ENCODE data around the gene SH3D19. TPM values are rescaled to one million over a fixed set of nuclear protein-coding genes. Genes with fewer than 3 reads are reported as not detected.
A peak's percentile ranks its signal among the peaks of the same experiment; 100 is the strongest.

SH3D19 gene
- total and polyA plus RNA-seq, 2 of the 4 experiments (the other 2 are of a cell fraction), result 14.4 to 27.2 TPM

DNA sequence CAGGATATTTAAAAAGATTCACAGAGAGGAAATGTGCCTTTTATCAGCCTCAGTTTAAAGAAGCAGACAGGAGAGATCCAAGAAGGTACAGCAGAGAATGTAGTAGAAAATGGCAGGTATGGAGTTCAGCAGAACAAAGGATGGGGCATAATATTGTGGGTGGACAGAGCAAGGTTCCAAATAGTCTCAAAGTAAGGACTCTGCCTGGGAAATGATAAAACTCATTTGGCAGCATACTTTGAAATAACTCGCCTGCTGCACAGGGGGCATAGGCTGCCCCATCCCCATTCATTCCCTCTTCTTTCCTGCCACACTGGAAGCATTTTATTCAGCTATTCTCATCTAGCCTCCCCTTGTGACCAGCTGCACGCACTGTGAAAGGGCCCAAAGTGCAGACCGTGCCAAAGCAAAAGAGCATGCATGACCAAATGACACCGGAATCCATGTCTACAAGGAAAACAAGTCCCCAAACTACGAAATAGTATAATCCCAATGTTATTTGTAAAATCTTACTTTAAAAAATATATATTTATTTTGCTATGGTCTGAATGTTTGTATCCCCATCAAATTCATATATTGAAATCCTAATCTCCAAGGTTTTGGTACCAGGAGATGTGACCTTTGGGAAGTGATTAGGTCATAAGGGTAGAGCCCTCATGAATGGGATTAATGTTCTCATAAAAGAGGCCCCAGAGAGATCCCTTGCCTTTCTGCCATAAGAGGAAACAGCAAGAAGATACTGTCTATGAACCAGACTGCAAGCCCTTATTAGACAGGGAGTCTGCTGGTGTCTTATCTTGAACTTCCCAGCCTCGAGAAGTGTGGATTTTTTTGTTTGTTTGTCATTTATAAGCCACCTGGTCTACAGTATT lies 125.8 kb downstream of the SH3D19 start:
- H2BK120ac ChIP-seq (ENCODE audit: low read depth, low read length), result peak overlapping the region; percentile 39; the same call in 1 of the 2 replicates
- H3K79me1 ChIP-seq (ENCODE audit: low read depth in 1 of 2, low read length in 2 of 2), result peaks cover 4 to 19% of the 10 kb centered on the region in 2 experiments; a peak in 2 of 4 replicates
- peak overlapping the region; percentile 34 for H4K5ac ChIP-seq (ENCODE audit: low read depth, low read length)
- dilution Hi-C loops (cut with HindIII; ENCODE audit: low sequenced_read_pairs, unreplicated experiment), result no loop called here
- no peak overlapping the region for H3K4me2 ChIP-seq (ENCODE audit: low read depth, low read length)
- H2AK9ac ChIP-seq (replicated peaks; ENCODE audit: low read depth, low read length, poor library complexity), result no peak overlapping the region
- no peak overlapping the region for H4K8ac ChIP-seq (ENCODE audit: low read depth in 2 of 2, low read length in 2 of 2)
- no peak overlapping the region for H3K56ac ChIP-seq (ENCODE audit: extremely low read depth, insufficient read depth, low read length)
- H3K4ac ChIP-seq (ENCODE audit: low read depth, low read length), result no peak overlapping the region
- no peaks in the 10 kb centered on the region for H3K9me1 ChIP-seq (ENCODE audit: insufficient read depth, low read length)
- POLR2A ChIA-PET (ENCODE audit: unreplicated experiment), result interaction anchor here (0.6 kb wide), 1 partner anchor 9 kb away, joined by 3 read pairs; no protein-coding TSS in a partner anchor
- H3K18ac ChIP-seq (ENCODE audit: low read depth, low read length), result no peak overlapping the region; the same call in 1 of the 2 replicates
- no peak overlapping the region for H2AFZ ChIP-seq (replicated peaks; ENCODE audit: low read length, poor library complexity)
- in situ Hi-C loops (cut with MboI; ENCODE audit: low sequenced_read_pairs), result no loop called here
- H2BK5ac ChIP-seq (ENCODE audit: low read depth, low read length, poor library complexity, severe bottlenecking), result no peak overlapping the region
- H3K27ac ChIP-seq (ENCODE audit: insufficient read depth, low read length), result no peak overlapping the region
- 0 out of 2 replicates have a peak overlapping the region, but pooled peaks have one; percentile 48 for H3K14ac ChIP-seq (replicated peaks; ENCODE audit: low read depth, low read length)
- CTCF ChIA-PET, result no interaction called here
- H4K20me1 ChIP-seq (ENCODE audit: insufficient read depth, low read length), result no peaks in the 10 kb centered on the region
- no peak overlapping the region; the same call in 1 of the 2 replicates for H2AK5ac ChIP-seq (ENCODE audit: low read depth, low read length)
- TF ChIP-seq RFX5 (IDR thresholded peaks at IDR 0.05; ENCODE audit: low read depth, low read length), result no peak
- TF ChIP-seq POLR2A (IDR thresholded peaks at IDR 0.05; ENCODE audit: low read depth, low read length), result no peak
- TF ChIP-seq CHD1 (IDR thresholded peaks at IDR 0.05; ENCODE audit: low read depth, low read length), result no peak
- H3K23ac ChIP-seq (ENCODE audit: low read depth, low read length), result no peak overlapping the region
- no peak for ATAC-seq (ENCODE audit: low read depth)
- intact Hi-C loops (cut with micrococcal nuclease), result no loop called here
- no peak overlapping the region for H4K91ac ChIP-seq (ENCODE audit: insufficient read depth, low read depth, low read length)
- H2BK15ac ChIP-seq (ENCODE audit: low read depth, low read length), result no peak overlapping the region
- no peak overlapping the region for H3K9ac ChIP-seq (ENCODE audit: low read depth, low read length)
- H3K4me1 ChIP-seq (ENCODE audit: control insufficient read depth, insufficient read depth, low read length), result peaks cover 11% of the 10 kb centered on the region
- WGBS, 2 experiments (ENCODE audit: extremely low coverage in 2 of 2, insufficient read length in 1 of 2), result 86% methylated on average over 1 of the region's 6 CpGs; no CpG with 5 or more reads in 1 of the 2 experiments
- 0 out of 2 replicates have a peak overlapping the region, but pooled peaks have one; percentile 20 for H2BK20ac ChIP-seq (ENCODE audit: low read depth, low read length)
- H3K4me3 ChIP-seq (ENCODE audit: insufficient read depth, low read depth, low read length), result no peak overlapping the region
- H3K36me3 ChIP-seq (ENCODE audit: control insufficient read depth, insufficient read depth, low read length), result no peaks in the 10 kb centered on the region
- no peaks in the 10 kb centered on the region for H3K9me3 ChIP-seq (ENCODE audit: control insufficient read depth, insufficient read depth, low read length)
- no TSS peak for BruUV-seq (replicated peaks)
- no peaks in the 10 kb centered on the region for H3K27me3 ChIP-seq (ENCODE audit: control insufficient read depth, insufficient read depth, low read length)
- no peak for DNase-seq
